ENCODE results near the gene TMPRSS7.

The TMPRSS7 gene

DNA sequence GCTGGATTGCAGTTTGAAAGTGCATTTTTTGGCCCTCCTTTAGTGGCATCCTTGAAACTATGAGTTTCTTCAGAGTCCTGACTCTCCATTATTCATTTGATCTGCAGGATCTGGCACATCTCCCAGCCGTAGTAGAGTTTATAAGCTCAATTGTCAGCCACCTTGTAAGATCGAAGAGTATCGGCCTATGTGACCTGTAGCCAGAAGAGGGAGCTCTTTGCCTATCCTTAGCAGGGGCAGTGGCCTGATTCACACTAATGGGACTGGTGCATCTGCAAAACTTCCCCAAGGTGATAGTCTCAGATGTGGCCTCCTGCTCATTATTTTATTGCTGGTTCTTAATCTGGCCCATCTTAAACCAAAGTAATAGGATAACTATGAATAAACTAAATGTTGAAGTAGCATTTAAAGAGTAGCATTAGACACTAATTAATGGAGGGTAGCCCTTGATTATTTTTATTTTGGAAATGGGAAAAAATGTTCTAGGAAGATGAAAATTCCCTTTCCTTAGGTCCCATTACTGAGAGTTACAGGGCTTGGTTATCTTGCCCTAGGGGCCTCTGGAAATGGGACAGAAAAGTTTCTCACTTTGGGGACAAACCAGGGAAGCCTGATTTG is 77.4 kb downstream of the TMPRSS7 start:
- Histone ChIP-seq H3K4me2 (ENCODE audit: insufficient read depth, low read length) (no peak overlapping the region), H3K4me1 (ENCODE audit: insufficient read depth, low read length) (no peaks in the 10 kb centered on the region), H3K79me2 (ENCODE audit: insufficient read depth, low read length) (no peaks in the 10 kb centered on the region), H3K36me3 (ENCODE audit: insufficient read depth, low read length) (no peaks in the 10 kb centered on the region), H2AFZ (ENCODE audit: low read depth, low read length) (no peak overlapping the region), H3K4me3 (ENCODE audit: low read depth in 1 of 2, low read length in 2 of 2) (no peak overlapping the region), H3K9ac (ENCODE audit: low read depth, low read length) (no peak overlapping the region), H4K20me1 (ENCODE audit: insufficient read depth, low read length) (no peaks in the 10 kb centered on the region), H3K27ac (ENCODE audit: low read length) (no peak overlapping the region), H3K27me3 (ENCODE audit: insufficient read depth, low read length, poor library complexity) (peaks cover 14% of the 10 kb centered on the region), H3K9me3 (ENCODE audit: insufficient read depth, low read length, severe bottlenecking) (no peaks in the 10 kb centered on the region)
- peak; percentile 89 for ATAC-seq (ENCODE audit: insufficient read depth, low read depth)
- TF ChIP-seq, protein P1, sequence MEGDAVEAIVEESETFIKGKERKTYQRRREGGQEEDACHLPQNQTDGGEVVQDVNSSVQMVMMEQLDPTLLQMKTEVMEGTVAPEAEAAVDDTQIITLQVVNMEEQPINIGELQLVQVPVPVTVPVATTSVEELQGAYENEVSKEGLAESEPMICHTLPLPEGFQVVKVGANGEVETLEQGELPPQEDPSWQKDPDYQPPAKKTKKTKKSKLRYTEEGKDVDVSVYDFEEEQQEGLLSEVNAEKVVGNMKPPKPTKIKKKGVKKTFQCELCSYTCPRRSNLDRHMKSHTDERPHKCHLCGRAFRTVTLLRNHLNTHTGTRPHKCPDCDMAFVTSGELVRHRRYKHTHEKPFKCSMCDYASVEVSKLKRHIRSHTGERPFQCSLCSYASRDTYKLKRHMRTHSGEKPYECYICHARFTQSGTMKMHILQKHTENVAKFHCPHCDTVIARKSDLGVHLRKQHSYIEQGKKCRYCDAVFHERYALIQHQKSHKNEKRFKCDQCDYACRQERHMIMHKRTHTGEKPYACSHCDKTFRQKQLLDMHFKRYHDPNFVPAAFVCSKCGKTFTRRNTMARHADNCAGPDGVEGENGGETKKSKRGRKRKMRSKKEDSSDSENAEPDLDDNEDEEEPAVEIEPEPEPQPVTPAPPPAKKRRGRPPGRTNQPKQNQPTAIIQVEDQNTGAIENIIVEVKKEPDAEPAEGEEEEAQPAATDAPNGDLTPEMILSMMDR (IDR thresholded peaks at IDR 0.05; ENCODE audit: borderline replicate concordance, extremely low read depth, low read length, poor library complexity, severe bottlenecking), result peak; percentile 86
- no peak for TF ChIP-seq EZH2 (IDR thresholded peaks at IDR 0.05; ENCODE audit: borderline replicate concordance, low read depth, low read length, severe bottlenecking)
- peak; percentile 56 for DNase-seq

DNA sequence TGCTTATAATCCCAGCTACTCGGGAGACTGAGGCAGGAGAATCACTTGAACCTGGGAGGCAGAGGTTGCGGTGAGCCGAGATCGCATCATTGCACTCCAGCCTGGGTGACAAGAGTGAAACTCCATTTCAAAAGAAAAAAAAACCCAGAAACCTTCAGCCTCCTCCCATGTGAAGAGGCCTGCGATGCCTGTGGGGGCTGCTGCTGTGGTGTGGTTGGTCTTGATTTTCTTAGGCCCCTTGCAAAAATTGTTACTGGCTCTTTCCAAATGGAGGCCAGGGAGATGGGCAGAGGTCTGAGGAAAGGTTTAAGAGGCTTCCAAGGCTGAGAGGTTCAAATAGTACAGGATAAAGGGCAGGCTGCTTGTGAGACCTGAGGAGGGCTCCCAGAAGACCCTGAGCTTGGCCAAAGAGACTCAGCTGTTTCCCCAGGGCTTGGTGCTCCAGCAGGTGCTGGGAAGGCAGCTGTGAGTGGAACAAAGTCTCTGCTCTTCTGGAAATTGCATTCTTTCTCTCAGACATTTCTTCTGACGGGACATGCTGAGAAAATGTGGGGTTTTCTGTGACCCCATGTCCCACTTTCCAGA is 80.1 kb downstream of the TMPRSS7 start:
- H4K20me1 ChIP-seq (ENCODE audit: insufficient read depth, low read length), result no peaks in the 10 kb centered on the region
- no peak overlapping the region for H2AFZ ChIP-seq (ENCODE audit: low read depth, low read length)
- H3K79me2 ChIP-seq (ENCODE audit: insufficient read depth, low read length), result no peaks in the 10 kb centered on the region
- DNase-seq, result no peak
- no peaks in the 10 kb centered on the region for H3K9me3 ChIP-seq (ENCODE audit: insufficient read depth, low read length, severe bottlenecking)
- TF ChIP-seq, protein P1 (IDR thresholded peaks at IDR 0.05; ENCODE audit: borderline replicate concordance, extremely low read depth, low read length, poor library complexity, severe bottlenecking), result no peak
- no peak for TF ChIP-seq EZH2 (IDR thresholded peaks at IDR 0.05; ENCODE audit: borderline replicate concordance, low read depth, low read length, severe bottlenecking)
- H3K27ac ChIP-seq (ENCODE audit: low read length), result no peak overlapping the region
- no peak overlapping the region for H3K4me2 ChIP-seq (ENCODE audit: insufficient read depth, low read length)
- H3K9ac ChIP-seq (ENCODE audit: low read depth, low read length), result no peak overlapping the region
- no peak overlapping the region for H3K4me3 ChIP-seq (ENCODE audit: low read depth in 1 of 2, low read length in 2 of 2)
- no peaks in the 10 kb centered on the region for H3K36me3 ChIP-seq (ENCODE audit: insufficient read depth, low read length)
- no peak for ATAC-seq (ENCODE audit: insufficient read depth, low read depth)
- peaks cover 14% of the 10 kb centered on the region for H3K27me3 ChIP-seq (ENCODE audit: insufficient read depth, low read length, poor library complexity)
- H3K4me1 ChIP-seq (ENCODE audit: insufficient read depth, low read length), result 0 out of 2 replicates have a peak, but pooled peaks cover under 1% of the 10 kb centered on the region

DNA sequence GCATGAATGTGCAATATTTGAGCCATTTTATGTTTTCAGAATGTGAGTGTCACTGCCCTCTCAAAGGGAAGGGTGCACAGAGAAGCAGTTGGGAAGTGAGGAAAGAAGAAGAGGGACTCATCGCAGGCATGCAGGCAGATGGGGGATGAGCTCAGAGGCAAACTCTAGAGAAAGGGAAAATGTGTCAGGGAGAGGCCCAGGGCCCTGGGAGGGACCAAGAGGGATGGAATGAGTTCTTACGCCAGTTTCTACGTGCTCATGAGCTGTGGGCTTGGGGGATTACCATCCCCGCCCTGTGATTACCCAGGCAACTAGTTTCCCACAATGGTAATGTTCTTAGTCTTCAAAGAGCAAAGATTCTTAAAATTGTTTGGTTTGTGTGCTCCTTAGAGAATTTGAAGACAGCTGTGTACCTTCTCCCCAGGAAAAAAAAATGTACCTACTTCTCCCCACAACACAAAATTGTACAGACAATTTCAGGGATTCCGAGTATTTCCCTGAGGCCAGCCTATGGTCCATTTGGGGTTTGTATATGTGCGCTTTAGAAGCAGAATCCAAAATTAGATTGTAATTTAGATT is 80.7 kb downstream of the TMPRSS7 start:
- H3K4me1 ChIP-seq (ENCODE audit: insufficient read depth, low read length), result peaks cover 6% of the 10 kb centered on the region; the same call in 1 of the 2 replicates
- TF ChIP-seq, protein P1 (IDR thresholded peaks at IDR 0.05; ENCODE audit: borderline replicate concordance, extremely low read depth, low read length, poor library complexity, severe bottlenecking), result no peak
- no peak for TF ChIP-seq EZH2 (IDR thresholded peaks at IDR 0.05; ENCODE audit: borderline replicate concordance, low read depth, low read length, severe bottlenecking)
- no peaks in the 10 kb centered on the region for H3K9me3 ChIP-seq (ENCODE audit: insufficient read depth, low read length, severe bottlenecking)
- H3K79me2 ChIP-seq (ENCODE audit: insufficient read depth, low read length), result no peaks in the 10 kb centered on the region
- DNase-seq (no peak), ATAC-seq (ENCODE audit: insufficient read depth, low read depth) (no peak)
- H3K36me3 ChIP-seq (ENCODE audit: insufficient read depth, low read length), result no peaks in the 10 kb centered on the region
- H3K4me2 ChIP-seq (ENCODE audit: insufficient read depth, low read length), result no peak overlapping the region
- no peak overlapping the region for H3K4me3 ChIP-seq (ENCODE audit: low read depth in 1 of 2, low read length in 2 of 2)
- no peaks in the 10 kb centered on the region for H4K20me1 ChIP-seq (ENCODE audit: insufficient read depth, low read length)
- peaks cover 14% of the 10 kb centered on the region for H3K27me3 ChIP-seq (ENCODE audit: insufficient read depth, low read length, poor library complexity)
- no peak overlapping the region for H2AFZ ChIP-seq (ENCODE audit: low read depth, low read length)
- no peak overlapping the region for H3K9ac ChIP-seq (ENCODE audit: low read depth, low read length)
- no peak overlapping the region for H3K27ac ChIP-seq (ENCODE audit: low read length)

All from DND-41 (cell line).